H7 (cell line): Measurements from ENCODE around the gene ZNF311. TPM values are rescaled to one million over a fixed set of nuclear protein-coding genes. Genes with fewer than 3 reads are reported as not detected.
"Not testable (repeated sequence)": the region's sequence is repeated elsewhere in the genome, so short reads cannot be mapped to it uniquely, and the experiment has no call there.

Experiments
- DNase-seq: peaks from one replicate; pipeline ENCODE4 v3.0.0; 2012
- H3K27me3 ChIP-seq: 2 replicates; pipeline ENCODE4 v1.6.0; 2011; ENCODE audit warnings: mild to moderate bottlenecking, low read length; ENCODE audit not compliant: control insufficient read depth, insufficient read depth
- H3K36me3 ChIP-seq: replicated peaks from 2 replicates; pipeline ENCODE4 v1.5.1; 2011; ENCODE audit warnings: low read length; ENCODE audit not compliant: control insufficient read depth, insufficient read depth
- H3K4me3 ChIP-seq: 2 replicates; pipeline ENCODE4 v1.5.1; 2011; ENCODE audit warnings: low read depth, mild to moderate bottlenecking, control low read depth, low read length, moderate library complexity; ENCODE audit not compliant: insufficient read depth
- total RNA-seq: library from RNA; depleted of rRNA; stranded (reverse); fragments of >200 nt; shearing (Covaris generic); gene quantifications from 2 replicates; pipeline ENCODE4 v1.2.3, GENCODE V29; 2014; rRNA removed

The ZNF311 gene
- total RNA-seq, 1 experiment from 2014 or later: 1.4 TPM

GRCh38 chr6:28949656-28950195 is 55.4 kb downstream of the ZNF311 start:
- not testable (repeated sequence) for H3K36me3 ChIP-seq, H3K4me3 ChIP-seq, DNase-seq, H3K27me3 ChIP-seq

GRCh38 chr6:28948782-28949486 is 56.2 kb downstream of the ZNF311 start:
- DNase-seq: no peak
- no peaks in the 10 kb centered on the region for H3K36me3 ChIP-seq
- peaks cover 3% of the 10 kb centered on the region for H3K27me3 ChIP-seq
- H3K4me3 ChIP-seq: no peak overlapping the region

GRCh38 chr6:28947831-28948270 is 57.3 kb downstream of the ZNF311 start:
- Histone ChIP-seq H3K36me3 (no peaks in the 10 kb centered on the region), H3K27me3 (no peaks in the 10 kb centered on the region), H3K4me3 (no peak overlapping the region)
- no peak for DNase-seq

- DNase-seq: peak; percentile 1
- Histone ChIP-seq H3K27me3 (no peaks in the 10 kb centered on the region), H3K4me3 (no peak overlapping the region), H3K36me3 (no peaks in the 10 kb centered on the region)
Observed at GRCh38 chr6:28947067-28947765, 57.9 kb downstream of the ZNF311 start.

GRCh38 chr6:28945349-28945748 is 59.8 kb downstream of the ZNF311 start:
- no peaks in the 10 kb centered on the region for H3K36me3 ChIP-seq
- H3K4me3 ChIP-seq: no peak overlapping the region
- H3K27me3 ChIP-seq: no peaks in the 10 kb centered on the region
- DNase-seq: no peak

Other genes with a start within 250 kb of the ZNF311 start
- gene TRIM27, start 81.3 kb downstream of the ZNF311 start, total RNA-seq: 98.8 and 100 TPM in 2 replicates
- gene OR2W1, start 39.9 kb upstream of the ZNF311 start, total RNA-seq: not detected in 2 replicates
- gene OR2B3, start 82.0 kb upstream of the ZNF311 start, total RNA-seq: not detected in 2 replicates
- not detected in 2 replicates for gene OR2J1, start 94.2 kb upstream of the ZNF311 start, total RNA-seq
- not detected in 2 replicates for gene OR2J3, start 102.7 kb upstream of the ZNF311 start, total RNA-seq
- not detected in 2 replicates for gene OR2J2, start 165.6 kb upstream of the ZNF311 start, total RNA-seq